ENCODE data around the gene MAGI3.

MAGI3 gene

DNA sequence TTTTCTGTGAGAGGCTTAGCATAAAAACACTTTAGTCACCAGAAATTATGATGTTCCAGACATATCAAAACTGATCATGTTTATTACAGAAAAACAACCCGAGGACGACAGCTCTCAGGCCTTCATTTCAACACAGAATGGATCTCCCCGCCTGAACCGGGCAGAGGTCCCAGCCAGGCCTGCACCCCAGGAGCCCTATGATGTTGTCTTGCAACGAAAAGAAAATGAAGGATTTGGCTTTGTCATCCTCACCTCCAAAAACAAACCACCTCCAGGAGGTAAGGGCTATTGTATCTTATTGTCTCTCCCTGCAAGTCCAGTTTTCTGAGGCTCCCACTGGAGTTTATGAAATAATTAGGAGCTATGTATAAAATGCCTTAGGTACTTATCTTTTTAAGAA is 263.4 kb downstream of the MAGI3 start:
- no peak for DNase-seq (ENCODE audit: low read depth, low spot score)

DNA sequence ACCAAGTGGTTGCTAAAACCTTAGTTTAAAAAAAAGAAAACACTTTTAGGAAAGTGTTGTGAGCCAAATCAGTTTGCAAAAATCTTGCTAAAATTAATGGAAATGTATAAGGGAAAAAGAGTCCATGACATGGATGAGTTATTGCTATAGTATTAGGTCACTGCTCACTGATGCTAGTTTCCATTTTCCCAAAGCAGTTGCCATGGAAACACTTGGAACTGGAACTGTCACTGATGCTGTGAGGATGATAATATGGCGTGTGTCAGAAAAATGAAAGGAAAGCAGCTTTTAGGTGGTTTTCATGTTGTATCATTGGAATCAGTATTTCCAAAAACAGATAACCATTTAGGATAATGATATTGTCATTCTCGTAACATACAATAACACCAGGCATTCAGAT is 264.6 kb downstream of the MAGI3 start:
- DNase-seq (ENCODE audit: low read depth, low spot score), result no peak

DNA sequence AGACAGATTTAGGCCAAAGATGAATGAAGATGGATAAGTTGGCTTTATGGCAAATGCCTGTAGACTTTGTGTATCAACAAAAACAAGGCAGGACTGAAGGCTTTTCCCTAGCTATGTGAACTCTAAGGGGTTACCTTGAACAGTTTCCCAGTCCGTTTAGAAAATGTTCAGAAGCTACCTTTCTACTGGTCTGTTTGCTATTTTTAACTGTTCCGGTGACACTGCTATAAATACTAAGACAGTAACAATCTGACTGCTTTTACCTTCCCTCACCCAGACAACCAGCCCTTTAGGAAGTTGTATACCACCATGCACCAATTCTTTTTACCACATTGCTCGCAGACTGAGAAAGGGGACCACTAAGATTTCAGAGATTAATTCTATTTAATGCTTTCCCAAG is 266.8 kb downstream of the MAGI3 start:
- DNase-seq (ENCODE audit: low read depth, low spot score), result no peak

DNA sequence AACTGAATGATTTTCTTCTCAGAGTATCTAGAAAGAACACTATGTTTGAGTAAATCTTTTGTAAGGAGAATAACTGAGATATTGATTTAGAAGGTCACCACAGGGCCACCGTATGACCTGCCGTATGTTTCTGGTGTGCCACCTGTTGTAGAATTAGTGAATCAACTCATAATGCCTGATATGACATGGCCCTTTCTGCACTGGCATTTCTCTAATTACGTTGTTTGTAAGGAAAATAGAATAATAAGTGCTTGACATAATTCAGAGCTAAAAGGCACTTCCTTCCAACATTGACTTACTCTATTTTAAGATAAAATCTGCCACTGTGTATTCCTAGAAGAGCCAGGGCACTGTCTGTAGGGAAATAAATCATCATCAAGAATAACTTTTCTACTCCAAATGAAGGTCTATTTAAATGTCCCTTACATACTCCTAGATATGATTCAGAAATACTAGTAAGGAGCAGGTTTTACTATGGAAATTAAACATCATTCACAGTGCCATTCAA is 267.3 kb downstream of the MAGI3 start:
- DNase-seq (ENCODE audit: low read depth, low spot score), result no peak

GRCh38 chr1:113659035-113659434 is 268.7 kb downstream of the MAGI3 start:
- peak; percentile 44 for DNase-seq (ENCODE audit: low read depth, low spot score)

DNA sequence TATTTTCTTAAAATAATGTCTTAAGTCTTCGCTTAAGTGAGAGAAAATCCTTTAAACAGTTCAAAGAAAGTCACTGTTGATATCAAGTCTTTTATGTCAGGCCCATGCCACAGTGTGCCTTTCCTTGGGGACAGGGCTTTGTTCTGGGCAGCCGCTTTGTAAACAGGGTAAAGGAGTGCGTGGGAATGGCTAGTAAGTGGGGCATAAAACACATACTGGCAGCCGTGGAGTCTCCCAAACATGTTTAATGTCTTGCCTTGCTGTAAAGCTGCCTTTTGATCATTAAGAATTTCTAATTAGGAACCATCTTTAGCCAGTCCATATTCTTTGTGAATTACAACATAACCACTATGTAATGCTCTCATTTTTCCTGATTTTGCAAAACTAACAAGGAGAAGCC is 269.2 kb downstream of the MAGI3 start:
- peak; percentile 35 for DNase-seq (ENCODE audit: low read depth, low spot score)

GRCh38 chr1:113660088-113660487 is 269.8 kb downstream of the MAGI3 start:
- DNase-seq (ENCODE audit: low read depth, low spot score), result peak; percentile 29

GRCh38 chr1:113662101-113662500 is 271.8 kb downstream of the MAGI3 start:
- DNase-seq (ENCODE audit: low read depth, low spot score), result no peak

DNA sequence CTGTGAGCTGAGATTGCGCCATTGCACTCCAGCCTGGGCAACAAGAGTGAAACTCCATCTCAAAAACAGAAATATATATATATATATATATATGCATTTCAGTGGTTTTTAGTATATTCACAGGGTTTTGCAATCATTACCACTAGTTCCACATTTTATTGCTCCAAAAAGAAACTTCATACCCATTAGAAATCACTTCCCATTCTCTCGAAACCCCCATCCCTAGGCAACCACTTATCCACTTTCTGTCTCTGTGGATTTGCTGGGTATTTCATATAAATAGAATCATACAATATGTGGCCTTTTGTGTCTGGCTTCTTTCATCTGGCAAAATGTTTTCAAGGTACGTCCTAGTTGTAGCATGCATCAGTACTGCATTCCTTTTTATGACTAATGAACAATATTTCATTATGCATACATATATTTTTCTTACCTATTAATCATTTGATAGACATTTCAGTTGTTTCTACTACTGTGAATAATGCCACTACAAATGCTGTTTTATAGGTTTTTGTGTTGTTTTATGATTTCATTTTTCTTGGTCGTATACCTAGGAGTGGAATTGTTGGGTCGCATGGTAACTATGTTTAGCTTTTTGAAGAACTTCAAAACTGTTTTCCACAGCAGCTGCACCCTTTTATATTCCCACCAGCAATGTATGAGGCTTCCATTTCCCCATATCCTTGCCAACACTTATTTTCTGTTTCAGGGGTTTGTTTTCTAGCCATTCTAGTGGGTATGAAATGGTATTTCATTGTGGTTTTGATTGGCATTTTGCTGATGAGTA is 273.0 kb downstream of the MAGI3 start:
- DNase-seq (ENCODE audit: low read depth, low spot score), result no peak

GRCh38 chr1:113665071-113665470 is 274.8 kb downstream of the MAGI3 start:
- DNase-seq (ENCODE audit: low read depth, low spot score), result no peak

DNA sequence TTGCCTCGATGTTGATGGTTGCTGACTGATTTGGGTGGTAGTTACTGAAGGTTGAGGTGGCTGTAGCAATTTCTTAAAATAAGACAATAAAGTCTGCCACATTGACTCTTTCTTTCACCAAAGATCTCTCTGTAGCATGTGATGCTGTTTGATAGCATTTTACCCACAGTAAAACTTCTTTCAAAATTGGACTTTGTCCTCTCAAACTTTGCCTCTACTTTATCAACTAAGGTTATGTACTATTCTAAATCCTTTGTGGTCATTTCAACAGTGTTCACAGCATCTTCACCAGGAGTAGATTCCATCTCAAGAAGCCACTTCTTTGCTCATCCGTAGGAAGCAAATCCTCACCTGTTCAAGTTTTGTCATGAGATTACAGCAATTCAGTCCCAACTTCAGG is 275.8 kb downstream of the MAGI3 start:
- no peak for DNase-seq (ENCODE audit: low read depth, low spot score)

GRCh38 chr1:113669988-113670387 is 279.7 kb downstream of the MAGI3 start:
- DNase-seq (ENCODE audit: low read depth, low spot score), result no peak

GRCh38 chr1:113670650-113671049 is 280.3 kb downstream of the MAGI3 start:
- DNase-seq (ENCODE audit: low read depth, low spot score), result no peak

DNA sequence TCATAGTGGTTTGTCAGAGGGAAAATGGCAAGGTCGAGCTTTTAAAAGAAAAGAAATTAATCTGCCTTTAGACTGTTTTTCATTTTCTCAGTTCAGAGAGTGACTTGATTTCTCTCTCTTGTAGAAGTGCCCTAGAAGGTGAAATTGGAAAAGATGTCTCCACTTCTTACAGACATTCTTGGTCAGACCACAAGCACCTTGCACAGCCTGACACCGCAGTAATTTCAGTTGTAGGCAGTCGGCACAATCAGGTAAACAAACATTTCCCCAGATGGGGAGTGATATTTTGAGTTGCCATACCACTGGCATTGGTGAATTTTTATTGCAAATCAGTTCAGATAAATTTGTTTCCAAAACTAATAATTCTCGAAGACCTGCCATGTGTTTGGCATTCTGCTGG is 282.2 kb downstream of the MAGI3 start:
- DNase-seq (ENCODE audit: low read depth, low spot score), result no peak

DNA sequence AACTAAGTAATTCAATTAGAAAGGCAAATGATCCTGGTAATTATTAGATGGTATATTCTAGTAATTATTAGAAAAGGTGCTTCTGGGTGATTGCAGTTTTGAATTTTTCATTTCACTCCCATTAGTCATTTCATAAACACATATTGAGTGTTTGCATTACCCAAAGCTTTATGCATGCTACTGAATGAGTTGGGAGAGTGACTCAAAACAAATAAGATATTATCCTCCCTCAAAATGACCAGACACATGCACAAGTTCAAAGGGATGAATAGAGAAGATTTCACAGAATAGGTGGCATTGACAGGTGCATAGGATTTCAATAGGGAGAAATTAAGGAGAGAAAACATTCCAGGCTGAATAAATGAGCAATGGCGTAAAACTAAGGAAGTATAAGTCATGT is 284.3 kb downstream of the MAGI3 start:
- no peak for DNase-seq (ENCODE audit: low read depth, low spot score)

GRCh38 chr1:113675302-113675701 is 285.0 kb downstream of the MAGI3 start:
- no peak for DNase-seq (ENCODE audit: low read depth, low spot score)

DNA sequence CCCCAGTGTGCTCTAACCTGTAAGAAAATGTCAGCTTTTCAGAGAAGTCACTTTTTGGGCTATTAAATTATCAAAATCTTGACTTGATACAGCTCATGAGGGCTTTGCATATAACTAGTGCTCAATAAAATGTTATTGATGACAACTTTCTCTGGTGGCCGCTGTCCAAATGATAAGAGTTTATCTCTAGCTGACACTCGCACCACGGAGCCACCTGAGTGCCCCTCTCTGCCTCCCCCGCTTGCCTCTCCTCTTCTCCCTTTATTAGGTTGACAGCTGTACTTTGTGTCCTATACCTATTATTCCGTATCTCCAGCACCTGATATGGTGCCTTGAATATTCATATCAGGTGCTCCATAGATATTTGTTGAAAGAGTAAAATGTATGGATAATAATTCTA is 286.2 kb downstream of the MAGI3 start:
- no peak for DNase-seq (ENCODE audit: low read depth, low spot score)

DNA sequence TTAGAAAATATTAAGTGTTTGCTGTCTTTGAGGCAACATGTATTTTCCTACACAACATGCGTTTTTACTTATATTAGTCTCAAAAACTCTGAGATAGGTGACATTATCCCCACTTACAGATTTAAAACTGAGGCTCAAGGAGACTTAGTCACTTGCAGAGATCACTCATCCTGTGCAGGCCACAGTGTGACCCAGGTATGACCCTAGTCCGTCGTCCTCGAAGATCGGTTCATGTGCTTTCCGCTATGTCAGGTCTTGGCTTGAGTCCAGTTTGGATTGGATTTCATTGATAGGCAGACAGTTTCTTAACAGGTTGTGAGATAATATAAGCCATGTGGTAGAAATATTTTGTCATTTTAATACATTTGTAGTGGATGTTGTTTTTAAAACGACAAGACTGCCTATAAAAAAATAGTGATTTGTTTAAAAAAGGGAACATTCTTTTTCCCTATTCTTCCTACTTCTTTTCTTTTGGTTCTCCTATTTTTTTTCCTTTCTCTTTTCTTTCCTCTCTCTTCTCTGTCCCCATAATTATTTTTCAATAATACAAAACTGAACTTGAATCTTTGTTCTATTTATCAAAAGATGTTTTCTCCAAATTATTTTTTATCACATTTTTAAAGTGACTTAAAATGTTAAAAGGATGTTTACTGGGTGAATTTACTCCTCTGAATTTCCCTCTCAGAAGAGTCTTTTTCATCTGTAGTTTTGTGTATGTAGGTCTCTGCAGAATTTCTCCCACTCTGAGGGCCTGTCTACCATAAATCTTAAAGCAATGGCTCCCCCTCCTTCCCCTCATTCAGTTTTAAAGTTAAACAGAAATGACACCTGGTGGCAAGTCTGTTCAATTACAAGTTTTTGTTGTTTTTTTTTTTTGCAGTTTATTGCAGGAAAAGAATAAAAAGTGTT is 287.2 kb downstream of the MAGI3 start:
- peak; percentile 71 for DNase-seq (ENCODE audit: low read depth, low spot score)

GRCh38 chr1:113678159-113678469 is 287.8 kb downstream of the MAGI3 start:
- DNase-seq (ENCODE audit: low read depth, low spot score), result no peak

DNA sequence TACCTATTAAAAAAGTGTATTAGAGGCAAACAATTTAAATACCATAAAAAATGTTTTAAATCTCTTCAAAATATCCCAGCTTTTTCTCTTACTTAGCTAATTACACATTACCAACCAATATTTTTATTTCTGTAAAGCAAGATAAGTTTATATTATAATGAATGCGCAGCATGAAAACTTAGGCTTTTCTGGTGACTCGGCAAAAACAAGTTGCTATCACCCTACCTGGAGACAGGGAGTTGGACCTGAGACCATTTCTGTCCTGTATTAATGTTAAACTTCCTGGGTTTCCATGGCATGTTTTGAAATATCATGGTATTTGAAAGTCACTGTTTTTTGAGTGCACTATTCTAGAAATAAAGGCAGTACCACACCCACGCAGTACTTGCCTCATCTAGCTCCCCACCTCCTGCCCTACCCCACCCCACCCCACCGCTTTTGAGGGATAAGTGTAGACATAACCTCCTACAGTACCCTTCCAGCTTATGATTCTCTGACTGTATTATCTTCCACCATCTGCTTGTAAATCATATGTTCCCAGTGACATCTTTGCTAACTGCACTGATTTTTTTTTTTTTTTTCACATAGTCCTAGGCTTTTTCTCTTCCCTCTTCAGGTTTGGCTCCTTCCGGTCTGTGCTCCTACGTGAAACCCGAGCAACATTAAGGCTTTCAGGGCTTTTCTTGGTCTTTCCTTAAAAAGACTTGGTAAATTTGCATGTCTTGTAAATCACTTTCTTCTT is 291.5 kb downstream of the MAGI3 start:
- DNase-seq (ENCODE audit: low read depth, low spot score), result no peak

- no peak for DNase-seq (ENCODE audit: low read depth, low spot score)
Observed at GRCh38 chr1:113683384-113684152, 293.3 kb downstream of the MAGI3 start.
